H9 (cell line): ENCODE results near the gene CPE. TPM values are rescaled to one million over a fixed set of nuclear protein-coding genes. Genes with fewer than 3 reads are reported as not detected.

ENCODE experiments used
- DNase-seq: peaks from one replicate; pipeline ENCODE4 v3.0.0-alpha.2; 2017
- H2AFZ ChIP-seq: one replicate; pipeline ENCODE4 v1.6.1; 2013; ENCODE audit warnings: mild to moderate bottlenecking, low read length, control low read depth, moderate library complexity
- H2AK5ac ChIP-seq: 2 replicates; pipeline ENCODE4 v1.6.1; 2013; ENCODE audit warnings: low read length, control low read depth, mixed read lengths; ENCODE audit not compliant: insufficient read length
- H2BK120ac ChIP-seq: one replicate; pipeline ENCODE4 v1.6.1; 2013; ENCODE audit warnings: low read depth, mild to moderate bottlenecking, low read length, control low read depth, inconsistent platforms; ENCODE audit not compliant: poor library complexity, severe bottlenecking
- H2BK12ac ChIP-seq: 2 replicates; pipeline ENCODE4 v1.6.1; 2013; ENCODE audit warnings: low read length, control low read depth, mixed read lengths, low read depth; ENCODE audit not compliant: insufficient read length
- H2BK15ac ChIP-seq: 2 replicates; pipeline ENCODE4 v1.6.1; 2013; ENCODE audit warnings: low read depth, low read length, control low read depth
- H2BK20ac ChIP-seq: one replicate; pipeline ENCODE4 v1.6.1; 2013; ENCODE audit warnings: low read depth, mild to moderate bottlenecking, low read length, control low read depth, inconsistent platforms; ENCODE audit not compliant: poor library complexity, severe bottlenecking
- H2BK5ac ChIP-seq: 2 replicates; pipeline ENCODE4 v1.6.1; 2013; ENCODE audit warnings: low read length, control low read depth, mixed read lengths; ENCODE audit not compliant: insufficient read length
- H3K14ac ChIP-seq: 2 replicates; pipeline ENCODE4 v1.6.1; 2013; ENCODE audit warnings: low read length, control low read depth; ENCODE audit not compliant: insufficient read depth
- H3K18ac ChIP-seq: 2 replicates; pipeline ENCODE4 v1.6.1; 2013; ENCODE audit warnings: low read depth, mild to moderate bottlenecking, mixed read lengths, low read length, control low read depth; ENCODE audit not compliant: insufficient read length
- H3K23ac ChIP-seq: 2 replicates; pipeline ENCODE4 v1.6.1; 2013; ENCODE audit warnings: low read length, control low read depth, mixed read lengths, low read depth; ENCODE audit not compliant: insufficient read length
- H3K23me2 ChIP-seq: 2 replicates; pipeline ENCODE4 v1.6.1; 2013; ENCODE audit warnings: low read depth, mild to moderate bottlenecking, mixed read lengths, low read length, control low read depth; ENCODE audit not compliant: insufficient read length, poor library complexity, severe bottlenecking
- H3K27ac ChIP-seq: 2 replicates; pipeline ENCODE4 v1.5.1; 2013; ENCODE audit warnings: low read length, control low read depth, mixed read lengths, low read depth; ENCODE audit not compliant: insufficient read length
- H3K27me3 ChIP-seq: 2 replicates; pipeline ENCODE4 v1.6.1; 2013; ENCODE audit warnings: low read length, control low read depth, inconsistent platforms; ENCODE audit not compliant: insufficient read depth
- H3K4ac ChIP-seq: 2 replicates; pipeline ENCODE4 v1.6.1; 2013; ENCODE audit warnings: low read depth, mild to moderate bottlenecking, control low read depth, inconsistent platforms, low read length, moderate library complexity
- H3K4me1 ChIP-seq: 2 replicates; pipeline ENCODE4 v1.6.1; 2013; ENCODE audit warnings: low read length, control low read depth, inconsistent platforms; ENCODE audit not compliant: insufficient read depth
- H3K4me2 ChIP-seq: 2 replicates; pipeline ENCODE4 v1.6.1; 2013; ENCODE audit warnings: low read length, control low read depth, mixed read lengths; ENCODE audit not compliant: insufficient read length, insufficient read depth
- H3K56ac ChIP-seq: 2 replicates; pipeline ENCODE4 v1.6.1; 2013; ENCODE audit warnings: low read depth, mild to moderate bottlenecking, mixed read lengths, low read length, control low read depth; ENCODE audit not compliant: insufficient read length
- H3K79me1 ChIP-seq: 2 replicates; pipeline ENCODE4 v1.6.1; 2013; ENCODE audit warnings: low read depth, mild to moderate bottlenecking, moderate library complexity, low read length, control low read depth, inconsistent platforms; ENCODE audit not compliant: insufficient read depth, poor library complexity, severe bottlenecking
- H3K79me2 ChIP-seq: 2 replicates; pipeline ENCODE4 v1.6.1; 2013; ENCODE audit warnings: low read length, control low read depth, inconsistent platforms; ENCODE audit not compliant: insufficient read depth
- H3K9ac ChIP-seq: 2 replicates; pipeline ENCODE4 v1.6.1; 2013; ENCODE audit warnings: low read length, control low read depth, mixed read lengths; ENCODE audit not compliant: insufficient read length; ENCODE audit errors: extremely low read depth
- H3K9me3 ChIP-seq: one replicate; pipeline ENCODE4 v1.6.1; 2013; ENCODE audit warnings: low read depth, low read length, inconsistent platforms; ENCODE audit not compliant: control insufficient read depth
- H3T11ph ChIP-seq: one replicate; pipeline ENCODE4 v1.6.1; 2013; ENCODE audit warnings: mild to moderate bottlenecking, low read length, control low read depth, inconsistent platforms
- H4K20me1 ChIP-seq: one replicate; pipeline ENCODE4 v1.6.1; 2013; ENCODE audit not compliant: control insufficient read depth, insufficient read length, insufficient read depth
- H4K5ac ChIP-seq: 2 replicates; pipeline ENCODE4 v1.6.1; 2013; ENCODE audit warnings: low read depth, mild to moderate bottlenecking, mixed read lengths, low read length, control low read depth; ENCODE audit not compliant: insufficient read length
- H4K8ac ChIP-seq: replicated peaks from 2 replicates; pipeline ENCODE4 v1.6.1; 2013; ENCODE audit warnings: low read length, control low read depth, mixed read lengths, low read depth; ENCODE audit not compliant: insufficient read length
- H4K91ac ChIP-seq: 2 replicates; pipeline ENCODE4 v1.6.1; 2013; ENCODE audit warnings: low read depth, mild to moderate bottlenecking, moderate library complexity, mixed read lengths, low read length, control low read depth; ENCODE audit not compliant: insufficient read length
- H3K27ac Mint-ChIP-seq, 3 experiments: 2 replicates in 2 of 3; 3 replicates in 1 of 3; pipeline ENCODE4 v1.8.0; 2020 to 2021; ENCODE audit warnings: mixed read lengths in 3 of 3, mild to moderate bottlenecking in 1 of 3, moderate library complexity in 1 of 3
- H3K27me3 Mint-ChIP-seq: 2 replicates; pipeline ENCODE4 v1.8.0; 2021; ENCODE audit warnings: low read depth, mild to moderate bottlenecking, moderate library complexity, mixed read lengths
- H3K36me3 Mint-ChIP-seq, 3 experiments: 2 replicates in 2 of 3; 3 replicates in 1 of 3; pipeline ENCODE4 v1.8.0; 2020 to 2021; ENCODE audit warnings: low read depth in 3 of 3, mixed read lengths in 3 of 3; ENCODE audit not compliant: insufficient read depth in 1 of 3
- H3K4me1 Mint-ChIP-seq, 2 experiments: 2 replicates each; pipeline ENCODE4 v1.8.0; 2020; ENCODE audit warnings: mixed read lengths in 2 of 2
- H3K4me3 Mint-ChIP-seq, 2 experiments: 2 replicates in 1 of 2; 3 replicates in 1 of 2; pipeline ENCODE4 v1.8.0; 2020 to 2021; ENCODE audit warnings: mild to moderate bottlenecking in 2 of 2, mixed read lengths in 2 of 2, moderate library complexity in 1 of 2
- H3K9me3 Mint-ChIP-seq, 2 experiments: 2 replicates in 1 of 2; 3 replicates in 1 of 2; pipeline ENCODE4 v1.8.0; 2020; ENCODE audit warnings: mild to moderate bottlenecking in 2 of 2, mixed read lengths in 2 of 2, moderate library complexity in 1 of 2
- WGBS: extraction: QIAGEN DNeasy Blood & Tissue Kit; methylation state at CpG from one replicate; pipeline ENCODE4 v1.1.7; 2013; ENCODE audit warnings: missing lambda C conversion rate, low lambda C conversion rate, mixed read lengths; ENCODE audit not compliant: insufficient read length; ENCODE audit errors: extremely low coverage; 5-methylcytosine and 5-hydroxymethylcytosine counted together
- total RNA-seq: library from RNA; stranded (reverse); gene quantifications from 2 replicates; pipeline ENCODE4 v1.2.1, GENCODE V29; 2021
- TF ChIP-seq, protein P1 (sequence below): fragments of 200-600 bp; sonication (generic); conservative IDR thresholded peaks from 3 replicates; pipeline ENCODE4 v1.8.0; 2021; ENCODE audit warnings: antibody characterized with exemption, mild to moderate bottlenecking

The CPE gene
- total RNA-seq, 1 experiment from 2014 or later: 10.0 TPM

DNA sequence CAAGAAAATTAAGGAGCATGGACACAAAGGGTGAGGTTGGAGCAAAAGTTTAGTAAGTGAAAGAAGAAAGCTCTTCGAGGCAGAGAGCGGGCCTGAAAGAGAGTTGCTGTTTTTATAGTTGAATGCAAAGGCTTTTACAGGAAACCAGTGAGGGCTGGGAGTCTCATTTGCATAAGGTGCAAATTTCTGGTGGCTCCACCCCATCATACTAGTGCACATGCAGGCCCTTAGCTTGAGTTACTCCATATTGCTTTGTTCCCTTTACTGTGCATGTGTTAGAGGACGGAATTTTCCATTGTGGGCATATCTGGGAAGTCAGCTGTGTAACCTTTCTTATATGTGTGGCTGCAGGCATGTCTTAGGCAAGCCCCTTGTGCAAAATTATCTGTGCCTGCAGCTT lies 48.0 kb downstream of the CPE start:
- H3K79me1 ChIP-seq: no peaks in the 10 kb centered on the region
- H3T11ph ChIP-seq: no peak overlapping the region
- no peak overlapping the region for H2BK15ac ChIP-seq
- no peak for DNase-seq
- no peak overlapping the region for H3K4ac ChIP-seq
- no peak overlapping the region for H4K5ac ChIP-seq
- H3K14ac ChIP-seq: no peak overlapping the region
- no peaks in the 10 kb centered on the region for H3K27me3 ChIP-seq
- no peak overlapping the region for H2AK5ac ChIP-seq
- no peaks in the 10 kb centered on the region for H3K9me3 ChIP-seq
- H4K20me1 ChIP-seq: no peaks in the 10 kb centered on the region
- no peak overlapping the region for H3K18ac ChIP-seq
- TF ChIP-seq, protein P1, sequence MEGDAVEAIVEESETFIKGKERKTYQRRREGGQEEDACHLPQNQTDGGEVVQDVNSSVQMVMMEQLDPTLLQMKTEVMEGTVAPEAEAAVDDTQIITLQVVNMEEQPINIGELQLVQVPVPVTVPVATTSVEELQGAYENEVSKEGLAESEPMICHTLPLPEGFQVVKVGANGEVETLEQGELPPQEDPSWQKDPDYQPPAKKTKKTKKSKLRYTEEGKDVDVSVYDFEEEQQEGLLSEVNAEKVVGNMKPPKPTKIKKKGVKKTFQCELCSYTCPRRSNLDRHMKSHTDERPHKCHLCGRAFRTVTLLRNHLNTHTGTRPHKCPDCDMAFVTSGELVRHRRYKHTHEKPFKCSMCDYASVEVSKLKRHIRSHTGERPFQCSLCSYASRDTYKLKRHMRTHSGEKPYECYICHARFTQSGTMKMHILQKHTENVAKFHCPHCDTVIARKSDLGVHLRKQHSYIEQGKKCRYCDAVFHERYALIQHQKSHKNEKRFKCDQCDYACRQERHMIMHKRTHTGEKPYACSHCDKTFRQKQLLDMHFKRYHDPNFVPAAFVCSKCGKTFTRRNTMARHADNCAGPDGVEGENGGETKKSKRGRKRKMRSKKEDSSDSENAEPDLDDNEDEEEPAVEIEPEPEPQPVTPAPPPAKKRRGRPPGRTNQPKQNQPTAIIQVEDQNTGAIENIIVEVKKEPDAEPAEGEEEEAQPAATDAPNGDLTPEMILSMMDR: no peak
- peaks cover 0 to 20% (median 11%) of the 10 kb centered on the region in 3 experiments; a peak in 4 of 7 replicates for H3K36me3 Mint-ChIP-seq
- H3K9ac ChIP-seq: no peak overlapping the region
- peaks cover 13 to 19% of the 10 kb centered on the region in 2 experiments for H3K9me3 Mint-ChIP-seq
- H3K23ac ChIP-seq: no peak overlapping the region
- no peak overlapping the region for H3K4me3 Mint-ChIP-seq
- no peaks in the 10 kb centered on the region for H3K27me3 Mint-ChIP-seq
- no peak overlapping the region for H2BK20ac ChIP-seq
- H4K8ac ChIP-seq: no peak overlapping the region
- no peaks in the 10 kb centered on the region for H3K4me1 Mint-ChIP-seq
- H3K79me2 ChIP-seq: no peaks in the 10 kb centered on the region
- H2AFZ ChIP-seq: no peak overlapping the region
- H3K27ac ChIP-seq: no peak overlapping the region
- no peaks in the 10 kb centered on the region for H3K4me1 ChIP-seq
- no CpG with 5 or more reads among the region's 3 CpGs for WGBS
- H3K27ac Mint-ChIP-seq: no peak overlapping the region; a peak in 1 of 7 replicates
- no peak overlapping the region for H3K56ac ChIP-seq
- H2BK5ac ChIP-seq: no peak overlapping the region
- H4K91ac ChIP-seq: no peak overlapping the region
- H2BK12ac ChIP-seq: no peak overlapping the region
- no peak overlapping the region for H3K4me2 ChIP-seq
- no peak overlapping the region for H2BK120ac ChIP-seq
- no peaks in the 10 kb centered on the region for H3K23me2 ChIP-seq
